NCI-H2196 (cell line): Measurements from ENCODE around the gene NFIC.

Experiments used
- DNase-seq: peaks from one replicate; lab custom pipeline; 2025; ENCODE audit not compliant: unreplicated experiment; lab: John Stamatoyannopoulos, UW

NFIC gene

GRCh38 chr19:3481241-3482090, 115.1 kb downstream of the NFIC start:
- DNase-seq = no peak

- no peak for DNase-seq
Observed at GRCh38 chr19:3482507-3483225, 116.3 kb downstream of the NFIC start.

- no peak for DNase-seq
Observed at GRCh38 chr19:3483226-3483628, 116.8 kb downstream of the NFIC start, which contains the start of gene SMIM44. Gene SMIM44, minus strand, starts transcription at chr19:3483441. Its CDS starts 38 bp downstream, at chr19:3483403.

- DNase-seq = no peak
Observed at GRCh38 chr19:3491396-3492119, 125.2 kb downstream of the NFIC start.

GRCh38 chr19:3492131-3492839, 125.9 kb downstream of the NFIC start:
- no peak for DNase-seq

GRCh38 chr19:3492919-3493318, 126.5 kb downstream of the NFIC start:
- DNase-seq = no peak

GRCh38 chr19:3493651-3494050, 127.3 kb downstream of the NFIC start:
- DNase-seq = no peak

- peak; percentile 63 for DNase-seq
Observed at GRCh38 chr19:3494051-3494450, 127.7 kb downstream of the NFIC start.

GRCh38 chr19:3494559-3494958, 128.2 kb downstream of the NFIC start:
- DNase-seq = peak; percentile 70

- DNase-seq = no peak
Observed at GRCh38 chr19:3496392-3497273, 130.2 kb downstream of the NFIC start.

GRCh38 chr19:3497757-3498520, 131.6 kb downstream of the NFIC start:
- no peak for DNase-seq

- DNase-seq = no peak
Observed at GRCh38 chr19:3499738-3500428, 133.5 kb downstream of the NFIC start.

GRCh38 chr19:3500429-3501101, 134.2 kb downstream of the NFIC start, which contains the start of gene DOHH:
Gene DOHH, minus strand, starts transcription at chr19:3500674. Its CDS starts 3,860 bp downstream, at chr19:3496814.
- DNase-seq = peak; percentile 95

GRCh38 chr19:3501780-3502179, 135.4 kb downstream of the NFIC start:
- no peak for DNase-seq

GRCh38 chr19:3503036-3503572, 136.7 kb downstream of the NFIC start:
- no peak for DNase-seq

GRCh38 chr19:3504735-3505134, 138.4 kb downstream of the NFIC start:
- no peak for DNase-seq

GRCh38 chr19:3505598-3506383, 139.4 kb downstream of the NFIC start, which contains the start of gene FZR1:
Gene FZR1, plus strand, starts transcription at chr19:3506311. Its CDS starts 16,679 bp downstream, at chr19:3522990.
- DNase-seq = peak; percentile 99
